Keratinocyte (primary cell): Measurements from ENCODE around the gene BTNL3.
"Not testable (repeated sequence)": the region's sequence is repeated elsewhere in the genome, so short reads cannot be mapped to it uniquely, and the experiment has no call there.

Source experiments
- EZH2 ChIP-seq: IDR thresholded peaks from one replicate; pipeline ENCODE4 v1.6.1; 2012; ENCODE audit warnings: inconsistent platforms, mild to moderate bottlenecking, low read length, moderate library complexity
- TF ChIP-seq, protein P1 (sequence below), 3 experiments: IDR thresholded peaks in 1 of 3; conservative IDR thresholded peaks in 1 of 3; optimal IDR thresholded peaks in 1 of 3; 2 replicates in 2 of 3; 3 replicates in 1 of 3; pipeline versions ENCODE3 to v1.5.1; 2011; ENCODE audit warnings: low read length in 3 of 3, mild to moderate bottlenecking in 3 of 3, moderate library complexity in 2 of 3, control low read depth in 1 of 3, inconsistent platforms in 1 of 3; ENCODE audit not compliant: insufficient read depth in 2 of 3; ENCODE audit errors: extremely low read depth in 1 of 3

DNA sequence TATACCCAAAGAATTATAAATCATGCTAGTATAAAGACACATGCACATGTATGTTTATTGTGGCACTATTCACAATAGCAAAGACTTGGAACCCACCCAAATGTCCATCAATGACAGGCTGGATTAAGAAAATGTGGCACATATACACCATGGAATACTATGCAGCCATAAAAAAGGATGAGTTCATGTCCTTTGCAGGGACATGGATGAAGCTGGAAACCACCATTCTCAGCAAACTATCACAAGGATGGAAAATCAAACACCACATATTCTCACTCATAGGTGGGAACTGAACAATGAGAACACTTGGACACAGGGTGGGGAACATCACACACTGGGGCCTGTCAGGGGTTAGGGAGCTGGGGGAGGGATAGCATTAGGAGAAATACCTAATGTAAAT lies 26.0 kb downstream of the BTNL3 start:
- TF ChIP-seq, protein P1, sequence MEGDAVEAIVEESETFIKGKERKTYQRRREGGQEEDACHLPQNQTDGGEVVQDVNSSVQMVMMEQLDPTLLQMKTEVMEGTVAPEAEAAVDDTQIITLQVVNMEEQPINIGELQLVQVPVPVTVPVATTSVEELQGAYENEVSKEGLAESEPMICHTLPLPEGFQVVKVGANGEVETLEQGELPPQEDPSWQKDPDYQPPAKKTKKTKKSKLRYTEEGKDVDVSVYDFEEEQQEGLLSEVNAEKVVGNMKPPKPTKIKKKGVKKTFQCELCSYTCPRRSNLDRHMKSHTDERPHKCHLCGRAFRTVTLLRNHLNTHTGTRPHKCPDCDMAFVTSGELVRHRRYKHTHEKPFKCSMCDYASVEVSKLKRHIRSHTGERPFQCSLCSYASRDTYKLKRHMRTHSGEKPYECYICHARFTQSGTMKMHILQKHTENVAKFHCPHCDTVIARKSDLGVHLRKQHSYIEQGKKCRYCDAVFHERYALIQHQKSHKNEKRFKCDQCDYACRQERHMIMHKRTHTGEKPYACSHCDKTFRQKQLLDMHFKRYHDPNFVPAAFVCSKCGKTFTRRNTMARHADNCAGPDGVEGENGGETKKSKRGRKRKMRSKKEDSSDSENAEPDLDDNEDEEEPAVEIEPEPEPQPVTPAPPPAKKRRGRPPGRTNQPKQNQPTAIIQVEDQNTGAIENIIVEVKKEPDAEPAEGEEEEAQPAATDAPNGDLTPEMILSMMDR (optimal IDR thresholded peaks at IDR 0.05 in 1 of 3, IDR thresholded peaks at IDR 0.05 in 1 of 3, conservative IDR thresholded peaks at IDR 0.05 in 1 of 3; ENCODE audit: extremely low read depth in 1 of 3, insufficient read depth in 2 of 3, low read length in 3 of 3), result not testable (repeated sequence)
- TF ChIP-seq EZH2, result not testable (repeated sequence)
